IMR-90 (cell line): ENCODE results near the gene ITGB2. TPM values are rescaled to one million over a fixed set of nuclear protein-coding genes. Genes with fewer than 3 reads are reported as not detected.
A peak's percentile ranks its signal among the peaks of the same experiment; 100 is the strongest.
"Not testable (repeated sequence)": the region's sequence is repeated elsewhere in the genome, so short reads cannot be mapped to it uniquely, and the experiment has no call there.

Experiments used
- ATAC-seq: fragments of 200-7000 bp; cut with Tn5 transposase; 2 replicates; pipeline ENCODE4 v1.9.1; 2020; ENCODE audit warnings: low read depth, mild to moderate bottlenecking, moderate library complexity
- BruUV-seq: library from RNA; stranded (reverse); fragments of 400-500 nt; replicated peaks from 2 replicates; lab custom pipeline; 2021; lab: Mats Ljungman, UMichigan
- CTCF ChIA-PET: fragments of 300-600 bp; formaldehyde crosslinking; extraction: SDS; loops from one replicate; lab custom pipeline; 2021; ENCODE audit warnings: antibody characterized with exemption; lab: Yijun Ruan, JAX
- POLR2A ChIA-PET: fragments of 300-600 bp; sonication (Branson Sonifier 250); formaldehyde crosslinking; loops from one replicate; lab custom pipeline; 2022; ENCODE audit warnings: antibody characterized with exemption; ENCODE audit not compliant: unreplicated experiment; lab: Charles Lee
- DNase-seq: peaks from one replicate; pipeline ENCODE4 v3.0.0; 2013
- H2AFZ ChIP-seq: replicated peaks from 2 replicates; pipeline ENCODE3; 2013; ENCODE audit warnings: low read length, mild to moderate bottlenecking; ENCODE audit not compliant: poor library complexity
- H2AK5ac ChIP-seq: 2 replicates; pipeline ENCODE4 v1.6.1; 2013; ENCODE audit warnings: low read depth, low read length, inconsistent platforms
- H2AK9ac ChIP-seq: replicated peaks from 2 replicates; pipeline ENCODE3; 2013; ENCODE audit warnings: mild to moderate bottlenecking, low read depth, low read length, moderate library complexity; ENCODE audit not compliant: poor library complexity
- H2BK120ac ChIP-seq: 2 replicates; pipeline ENCODE4 v1.6.1; 2013; ENCODE audit warnings: low read depth, low read length, inconsistent platforms
- H2BK15ac ChIP-seq: 3 replicates; pipeline ENCODE4 v1.6.1; 2013; ENCODE audit warnings: low read depth, low read length, inconsistent platforms
- H2BK20ac ChIP-seq: 2 replicates; pipeline ENCODE4 v1.6.1; 2013; ENCODE audit warnings: low read depth, mild to moderate bottlenecking, inconsistent platforms, low read length, moderate library complexity
- H2BK5ac ChIP-seq: 2 replicates; pipeline ENCODE4 v1.6.1; 2013; ENCODE audit warnings: mild to moderate bottlenecking, low read depth, low read length, inconsistent platforms; ENCODE audit not compliant: poor library complexity, severe bottlenecking
- H3K14ac ChIP-seq: replicated peaks from 2 replicates; pipeline ENCODE4 v1.6.1; 2013; ENCODE audit warnings: low read depth, low read length, inconsistent platforms
- H3K18ac ChIP-seq: 2 replicates; pipeline ENCODE4 v1.6.1; 2013; ENCODE audit warnings: low read depth, low read length, control low read depth
- H3K23ac ChIP-seq: 2 replicates; pipeline ENCODE4 v1.6.1; 2013; ENCODE audit warnings: low read depth, low read length, inconsistent platforms
- H3K27ac ChIP-seq: 2 replicates; pipeline ENCODE4 v1.5.1; 2013; ENCODE audit warnings: mild to moderate bottlenecking, control low read depth, low read length; ENCODE audit not compliant: insufficient read depth
- H3K27me3 ChIP-seq: 2 replicates; pipeline ENCODE4 v1.6.1; 2013; ENCODE audit warnings: low read length; ENCODE audit not compliant: control insufficient read depth, insufficient read depth
- H3K36me3 ChIP-seq: 2 replicates; pipeline ENCODE4 v1.6.1; 2013; ENCODE audit warnings: low read length, mixed read lengths; ENCODE audit not compliant: control insufficient read depth, insufficient read depth
- H3K4ac ChIP-seq: 2 replicates; pipeline ENCODE4 v1.6.1; 2013; ENCODE audit warnings: low read depth, low read length, inconsistent platforms
- H3K4me1 ChIP-seq: 2 replicates; pipeline ENCODE4 v1.6.1; 2013; ENCODE audit warnings: low read length, mixed read lengths; ENCODE audit not compliant: control insufficient read depth, insufficient read depth
- H3K4me2 ChIP-seq: 2 replicates; pipeline ENCODE4 v1.6.1; 2013; ENCODE audit warnings: low read depth, mild to moderate bottlenecking, control low read depth, low read length, moderate library complexity
- H3K4me3 ChIP-seq: 2 replicates; pipeline ENCODE4 v1.5.1; 2013; ENCODE audit warnings: low read depth, mild to moderate bottlenecking, control low read depth, low read length, moderate library complexity; ENCODE audit not compliant: insufficient read depth
- H3K56ac ChIP-seq: 2 replicates; pipeline ENCODE4 v1.6.1; 2013; ENCODE audit warnings: low read length, inconsistent platforms; ENCODE audit not compliant: insufficient read depth; ENCODE audit errors: extremely low read depth
- H3K79me1 ChIP-seq, 2 experiments: 2 replicates each; pipeline ENCODE4 v1.6.1; 2013; ENCODE audit warnings: low read length in 2 of 2, inconsistent platforms in 1 of 2, low read depth in 1 of 2
- H3K9ac ChIP-seq: 2 replicates; pipeline ENCODE4 v1.6.1; 2013; ENCODE audit warnings: low read depth, low read length, control low read depth
- H3K9me1 ChIP-seq: 2 replicates; pipeline ENCODE4 v1.6.1; 2013; ENCODE audit warnings: low read length, inconsistent platforms; ENCODE audit not compliant: insufficient read depth
- H3K9me3 ChIP-seq: 2 replicates; pipeline ENCODE4 v1.6.1; 2013; ENCODE audit warnings: low read length; ENCODE audit not compliant: control insufficient read depth, insufficient read depth
- H4K20me1 ChIP-seq: 2 replicates; pipeline ENCODE4 v1.6.1; 2013; ENCODE audit warnings: low read length, inconsistent platforms; ENCODE audit not compliant: insufficient read depth
- H4K5ac ChIP-seq: 2 replicates; pipeline ENCODE4 v1.6.1; 2013; ENCODE audit warnings: mild to moderate bottlenecking, low read depth, low read length, control low read depth
- H4K8ac ChIP-seq, 2 experiments: 2 replicates each; pipeline ENCODE4 v1.6.1; 2013; ENCODE audit warnings: low read depth in 2 of 2, low read length in 2 of 2, control low read depth in 1 of 2, inconsistent platforms in 1 of 2
- H4K91ac ChIP-seq: 2 replicates; pipeline ENCODE4 v1.6.1; 2013; ENCODE audit warnings: low read depth, low read length, inconsistent platforms; ENCODE audit not compliant: insufficient read depth
- BHLHE40 ChIP-seq: fragments of 150-350 bp; IDR thresholded peaks from 2 replicates; pipeline ENCODE4 v1.6.1; 2016; ENCODE audit warnings: mild to moderate bottlenecking, low read depth, low read length
- RCOR1 ChIP-seq: IDR thresholded peaks from 2 replicates; pipeline ENCODE4 v1.6.1; 2012; ENCODE audit warnings: mild to moderate bottlenecking, low read length, improper control_type of control experiment; ENCODE audit not compliant: insufficient replicate concordance
- WGBS, 2 experiments: methylation state at CpG; one replicate each; pipeline versions ENCODE4 v1.1.5 to v1.1.7; 2013; ENCODE audit warnings: missing lambda C conversion rate in 2 of 2; ENCODE audit not compliant: insufficient read length in 1 of 2; ENCODE audit errors: extremely low coverage in 2 of 2; 5-methylcytosine and 5-hydroxymethylcytosine counted together
- dilution Hi-C: fragments of 300-500 bp; cut with HindIII; formaldehyde crosslinking; loops from one replicate; pipeline ENCODE4 v1.14.3; 2018; ENCODE audit warnings: low sequenced_read_pairs; ENCODE audit not compliant: unreplicated experiment
- in situ Hi-C: fragments of 300-500 bp; cut with MboI; formaldehyde crosslinking; loops from 3 replicates; pipeline ENCODE4 v1.14.3; 2019; ENCODE audit warnings: low sequenced_read_pairs, inconsistent platforms, mixed read lengths
- intact Hi-C: fragments of 100-400 bp; cut with micrococcal nuclease; formaldehyde crosslinking; loops from 2 replicates; pipeline ENCODE4 v1.10.0; 2022
- polyA plus RNA-seq, 3 experiments: library from polyadenylated mRNA; depleted of rRNA; stranded (reverse); fragments of >200 nt; gene quantifications; 2 replicates each; pipeline ENCODE4 v1.2.3, GENCODE V29; 2012; ENCODE audit warnings: low replicate concordance in 1 of 3
- total RNA-seq: library from RNA; depleted of rRNA; stranded (reverse); fragments of >200 nt; gene quantifications from 2 replicates; pipeline ENCODE4 v1.2.3, GENCODE V29; 2012
- TF ChIP-seq, protein P1 (sequence below): fragments of 150-350 bp; IDR thresholded peaks from 2 replicates; pipeline ENCODE4 v1.6.1; 2017; ENCODE audit warnings: mild to moderate bottlenecking, antibody characterized with exemption, low read length, low read depth

The ITGB2 gene
- total and polyA plus RNA-seq, 2 of the 4 experiments (the other 2 are of a cell fraction) = 0.14 TPM; not detected in 1

DNA sequence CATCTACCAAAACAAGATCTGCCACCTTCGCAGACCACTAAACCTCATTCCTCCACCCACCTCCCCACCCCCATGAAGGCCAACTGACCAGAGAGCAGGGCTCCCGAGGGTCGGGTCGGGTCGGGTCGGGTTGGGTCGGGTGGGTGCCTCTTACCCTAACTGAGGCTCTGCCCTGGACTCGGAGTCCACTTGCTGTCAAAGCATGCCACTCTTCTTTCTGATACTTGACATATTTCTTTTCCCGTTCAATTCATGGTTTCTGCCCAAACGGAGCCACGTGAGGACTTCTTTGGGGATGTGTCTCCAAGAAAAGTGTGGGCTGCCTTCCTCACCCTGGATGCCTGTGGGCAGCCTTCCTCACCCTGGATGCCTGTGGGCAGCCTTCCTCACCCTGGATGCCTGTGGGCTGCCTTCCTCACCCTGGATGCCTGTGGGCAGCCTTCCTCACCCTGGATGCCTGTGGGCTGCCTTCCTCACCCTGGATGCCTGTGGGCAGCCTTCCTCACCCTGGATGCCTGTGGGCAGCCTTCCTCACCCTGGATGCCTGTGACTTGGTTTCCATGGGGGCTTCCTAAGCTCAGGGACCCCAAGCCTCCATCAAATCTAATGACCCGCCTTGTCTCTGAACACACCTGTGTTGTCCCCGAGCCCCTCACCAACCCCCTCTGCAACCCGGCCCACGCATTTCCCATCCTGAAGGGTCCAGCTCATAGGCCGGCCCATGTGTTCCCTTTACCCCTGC, 8.0 kb upstream of the ITGB2 start:
- peaks cover 66% of the 10 kb centered on the region for H3K27me3 ChIP-seq
- peaks cover 45% of the 10 kb centered on the region for H4K20me1 ChIP-seq
- in situ Hi-C loops = loop anchor here (5.0 to 25.0 kb wide), 2 partner anchors 46 to 416 kb away; no protein-coding TSS in a partner anchor
- H3K9ac ChIP-seq, CTCF ChIA-PET, H2AK9ac ChIP-seq, H4K8ac ChIP-seq, H3K14ac ChIP-seq, H2BK15ac ChIP-seq, H4K5ac ChIP-seq, POLR2A ChIA-PET, dilution Hi-C loops, H3K23ac ChIP-seq, H2AFZ ChIP-seq, BruUV-seq, H3K4me3 ChIP-seq, H3K56ac ChIP-seq, H4K91ac ChIP-seq, H3K36me3 ChIP-seq, H2BK5ac ChIP-seq, H3K18ac ChIP-seq, H3K79me1 ChIP-seq, H3K9me3 ChIP-seq, H3K27ac ChIP-seq: not testable (repeated sequence)
- TF ChIP-seq RCOR1 (peak; percentile 95), BHLHE40 (peak; percentile 79)
- TF ChIP-seq, protein P1, sequence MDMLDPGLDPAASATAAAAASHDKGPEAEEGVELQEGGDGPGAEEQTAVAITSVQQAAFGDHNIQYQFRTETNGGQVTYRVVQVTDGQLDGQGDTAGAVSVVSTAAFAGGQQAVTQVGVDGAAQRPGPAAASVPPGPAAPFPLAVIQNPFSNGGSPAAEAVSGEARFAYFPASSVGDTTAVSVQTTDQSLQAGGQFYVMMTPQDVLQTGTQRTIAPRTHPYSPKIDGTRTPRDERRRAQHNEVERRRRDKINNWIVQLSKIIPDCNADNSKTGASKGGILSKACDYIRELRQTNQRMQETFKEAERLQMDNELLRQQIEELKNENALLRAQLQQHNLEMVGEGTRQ = peak; percentile 65
- 74% methylated on average over 5 of the region's 16 CpGs; no CpG with 5 or more reads in 1 of the 2 experiments for WGBS, 2 experiments
- H3K4ac ChIP-seq = peak overlapping the region; percentile 73
- H3K9me1 ChIP-seq = peaks cover 10% of the 10 kb centered on the region; the same call in 1 of the 2 replicates
- DNase-seq (peak; percentile 70), ATAC-seq (peak; percentile 40)
- peak overlapping the region; percentile 95 for H2AK5ac ChIP-seq
- intact Hi-C loops = loop anchor here (1.0 to 5.0 kb wide), 2 partner anchors 36 to 56 kb away; partner anchors contain the start of gene PTTG1IP
- H3K4me1 ChIP-seq = peaks cover 28% of the 10 kb centered on the region
- H3K4me2 ChIP-seq = peak overlapping the region; percentile 36; the same call in 1 of the 2 replicates
- H2BK120ac ChIP-seq = peak overlapping the region; percentile 62; the same call in 1 of the 2 replicates
- H2BK20ac ChIP-seq = 0 out of 2 replicates have a peak overlapping the region, but pooled peaks have one; percentile 1
